Measurements from ENCODE around the gene ARAP1.

ARAP1 gene

DNA sequence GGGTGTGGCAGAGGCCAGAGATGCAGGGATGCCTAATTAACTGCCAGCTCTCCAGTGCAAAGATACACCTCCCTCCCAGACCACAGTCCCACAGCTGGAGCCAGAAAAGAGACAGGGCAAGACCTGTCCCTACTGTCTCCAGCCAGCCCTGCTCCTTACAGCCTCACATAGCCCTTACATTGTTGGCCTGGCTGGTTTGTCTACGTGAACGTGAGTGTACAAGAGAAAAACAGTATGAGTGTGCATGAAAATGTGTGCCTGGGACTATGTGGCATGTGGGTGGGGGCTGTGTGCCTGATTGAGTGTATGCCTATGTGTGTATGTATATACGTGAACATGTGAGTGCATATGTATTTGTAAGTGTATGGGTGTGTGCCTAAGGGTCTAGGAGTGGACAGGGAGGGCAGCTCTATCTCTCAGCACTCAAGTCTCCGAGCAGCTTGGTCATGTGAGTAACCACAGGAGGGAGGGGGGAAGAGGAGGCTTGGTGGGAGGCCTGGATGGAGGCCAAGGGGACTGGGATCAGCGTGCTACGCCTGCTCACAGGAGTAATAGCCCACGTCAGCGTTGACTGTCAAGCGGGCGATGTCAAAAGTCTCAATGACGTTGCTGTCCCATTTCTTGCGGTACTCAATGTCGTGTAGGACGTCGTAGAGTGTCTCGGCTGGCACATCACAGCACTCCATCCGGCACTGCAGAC is 6.6 kb upstream of the ARAP1 start:
- DNase-seq (ENCODE audit: low read depth): peak; percentile 41
- H3K4me3 ChIP-seq (ENCODE audit: low read length): no peak overlapping the region
- TF ChIP-seq, protein P1, sequence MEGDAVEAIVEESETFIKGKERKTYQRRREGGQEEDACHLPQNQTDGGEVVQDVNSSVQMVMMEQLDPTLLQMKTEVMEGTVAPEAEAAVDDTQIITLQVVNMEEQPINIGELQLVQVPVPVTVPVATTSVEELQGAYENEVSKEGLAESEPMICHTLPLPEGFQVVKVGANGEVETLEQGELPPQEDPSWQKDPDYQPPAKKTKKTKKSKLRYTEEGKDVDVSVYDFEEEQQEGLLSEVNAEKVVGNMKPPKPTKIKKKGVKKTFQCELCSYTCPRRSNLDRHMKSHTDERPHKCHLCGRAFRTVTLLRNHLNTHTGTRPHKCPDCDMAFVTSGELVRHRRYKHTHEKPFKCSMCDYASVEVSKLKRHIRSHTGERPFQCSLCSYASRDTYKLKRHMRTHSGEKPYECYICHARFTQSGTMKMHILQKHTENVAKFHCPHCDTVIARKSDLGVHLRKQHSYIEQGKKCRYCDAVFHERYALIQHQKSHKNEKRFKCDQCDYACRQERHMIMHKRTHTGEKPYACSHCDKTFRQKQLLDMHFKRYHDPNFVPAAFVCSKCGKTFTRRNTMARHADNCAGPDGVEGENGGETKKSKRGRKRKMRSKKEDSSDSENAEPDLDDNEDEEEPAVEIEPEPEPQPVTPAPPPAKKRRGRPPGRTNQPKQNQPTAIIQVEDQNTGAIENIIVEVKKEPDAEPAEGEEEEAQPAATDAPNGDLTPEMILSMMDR (conservative IDR thresholded peaks at IDR 0.05; ENCODE audit: low read length): no peak

DNA sequence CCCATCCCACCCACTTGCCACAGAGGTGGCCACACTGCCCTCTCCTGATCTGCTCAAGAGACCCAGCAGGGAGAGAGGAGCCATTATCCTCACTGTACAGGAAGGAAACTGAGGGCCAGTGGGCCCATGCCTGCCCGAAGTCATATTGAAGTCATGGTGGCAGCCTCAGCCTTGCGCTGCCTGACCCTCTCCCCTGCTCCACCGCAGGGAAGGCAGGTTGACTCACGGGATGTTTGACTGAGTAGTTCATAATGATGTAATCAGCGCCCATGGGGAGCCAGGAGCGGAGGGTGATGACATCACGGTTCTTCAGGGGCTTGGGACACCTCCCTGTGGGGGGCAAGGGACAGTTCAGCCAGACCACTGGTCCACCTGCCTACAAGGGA is 6.1 kb upstream of the ARAP1 start:
- DNase-seq (ENCODE audit: low read depth): no peak
- H3K4me3 ChIP-seq (ENCODE audit: low read length): no peak overlapping the region
- TF ChIP-seq, protein P1 (conservative IDR thresholded peaks at IDR 0.05; ENCODE audit: low read length): no peak

GRCh38 chr11:72755713-72756285 is 3.6 kb upstream of the ARAP1 start:
- no peak for DNase-seq (ENCODE audit: low read depth)
- no peak overlapping the region for H3K4me3 ChIP-seq (ENCODE audit: low read length)
- TF ChIP-seq, protein P1 (conservative IDR thresholded peaks at IDR 0.05; ENCODE audit: low read length): no peak

- no peak for DNase-seq (ENCODE audit: low read depth)
- TF ChIP-seq, protein P1 (conservative IDR thresholded peaks at IDR 0.05; ENCODE audit: low read length): no peak
- H3K4me3 ChIP-seq (ENCODE audit: low read length): no peak overlapping the region
Observed at GRCh38 chr11:72754544-72755155, 2.4 kb upstream of the ARAP1 start.

DNA sequence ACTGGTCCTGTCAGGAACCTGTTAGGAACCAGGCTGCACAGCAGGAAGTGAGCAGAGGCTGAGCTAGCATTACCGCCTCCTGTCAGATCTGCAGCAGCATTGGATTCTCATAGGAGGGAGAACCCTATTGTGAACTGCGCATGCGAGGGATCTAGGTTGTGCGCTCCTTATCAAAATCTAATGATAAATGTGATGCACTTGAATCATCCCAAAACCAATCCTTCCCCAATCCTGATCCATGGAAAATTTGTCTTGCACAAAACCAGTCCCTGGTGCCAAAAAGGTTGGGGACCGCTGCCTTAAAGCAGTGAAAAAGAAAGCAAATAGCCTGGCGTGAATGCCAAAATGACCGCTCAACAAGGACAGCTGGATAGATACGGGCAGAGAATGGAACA is 1.9 kb upstream of the ARAP1 start:
- no peak for DNase-seq (ENCODE audit: low read depth)
- TF ChIP-seq, protein P1 (conservative IDR thresholded peaks at IDR 0.05; ENCODE audit: low read length): no peak
- H3K4me3 ChIP-seq (ENCODE audit: low read length): no peak overlapping the region

DNA sequence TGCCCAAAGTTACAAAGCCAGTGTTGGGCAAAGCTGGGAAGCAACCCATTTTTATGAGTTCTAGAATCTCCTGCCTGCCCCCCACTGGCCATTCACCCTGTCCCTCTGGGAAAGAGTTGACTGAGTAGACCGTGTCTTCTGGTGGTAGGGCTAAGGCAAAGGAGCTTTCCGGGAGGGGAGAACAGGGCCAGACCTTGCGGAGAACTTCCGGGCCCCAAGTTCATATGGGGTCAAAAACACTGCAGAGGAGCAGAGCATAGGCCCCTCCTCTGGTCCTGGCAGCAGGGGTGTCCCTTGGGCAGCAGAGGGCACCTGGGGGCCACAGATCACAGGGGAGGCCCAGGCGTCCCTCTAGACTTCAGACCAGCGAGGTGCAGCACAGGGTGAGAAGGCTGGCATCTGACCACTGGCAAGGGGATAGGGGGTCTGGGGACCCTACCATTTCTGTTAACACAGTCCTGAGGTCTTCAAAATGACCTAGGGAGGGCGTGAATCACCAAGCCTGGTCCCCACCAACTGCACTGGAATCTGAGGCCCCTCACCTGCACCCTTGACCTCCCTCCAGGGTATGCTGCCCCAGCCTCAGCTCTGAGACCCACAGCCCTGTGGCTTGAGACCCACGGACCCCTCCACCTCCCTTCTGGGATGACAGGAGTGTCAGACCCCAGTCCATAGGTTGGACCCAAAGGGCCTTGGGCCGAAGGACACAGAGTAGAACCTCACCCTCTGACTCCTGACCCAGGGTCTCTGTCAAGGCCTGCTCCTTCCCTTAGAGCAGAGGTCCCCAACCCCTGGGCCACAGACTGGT is 1.3 kb upstream of the ARAP1 start:
- DNase-seq (ENCODE audit: low read depth): no peak
- TF ChIP-seq, protein P1 (conservative IDR thresholded peaks at IDR 0.05; ENCODE audit: low read length): peak; percentile 18; the same call in 1 of the 2 replicates
- H3K4me3 ChIP-seq (ENCODE audit: low read length): no peak overlapping the region

Measured in AG10803 (cell line).